ENCODE measurements around the gene STXBP5. TPM values are rescaled to one million over a fixed set of nuclear protein-coding genes. Genes with fewer than 3 reads are reported as not detected.
A peak's percentile ranks its signal among the peaks of the same experiment; 100 is the strongest.

The STXBP5 gene
- total RNA-seq, 4 donors from 2014 or later: 26.9 to 45.9 (median 29.3) TPM

GRCh38 chr6:147384737-147385710 is 180.8 kb downstream of the STXBP5 start:
- intact Hi-C loops (cut with DNase I): no loop called here
- no peak for DNase-seq
- no peak overlapping the region for H3K4me3 ChIP-seq (replicated peaks in 1 of 3)
- 91 to 94% methylated on average over 6 of the region's 6 CpGs for WGBS, 2 donors
- H3K27me3 ChIP-seq: no peaks in the 10 kb centered on the region
- no peak for TF ChIP-seq POLR2A (IDR thresholded peaks at IDR 0.05)
- no peak for TF ChIP-seq CTCF (IDR thresholded peaks at IDR 0.05)
- H3K4me1 ChIP-seq: no peaks in the 10 kb centered on the region
- no peaks in the 10 kb centered on the region for H3K9me3 ChIP-seq
- H3K27ac ChIP-seq: no peak overlapping the region
- peaks cover 0 to 11% of the 10 kb centered on the region in 2 donors for H3K36me3 ChIP-seq

- Histone ChIP-seq H3K36me3 (peaks cover 0 to 6% of the 10 kb centered on the region in 2 donors), H3K27ac (no peak overlapping the region), H3K4me3 (replicated peaks in 1 of 3) (no peak overlapping the region), H3K9me3 (no peaks in the 10 kb centered on the region), H3K4me1 (no peaks in the 10 kb centered on the region), H3K27me3 (no peaks in the 10 kb centered on the region)
- TF ChIP-seq POLR2A (IDR thresholded peaks at IDR 0.05): no peak
- TF ChIP-seq CTCF (IDR thresholded peaks at IDR 0.05): no peak
- DNase-seq: no peak
- 84 to 92% methylated on average over 1 of the region's 1 CpG for WGBS, 2 donors
- intact Hi-C loops (cut with DNase I): no loop called here
Measured at GRCh38 chr6:147389463-147389862, 185.2 kb downstream of the STXBP5 start.

DNA sequence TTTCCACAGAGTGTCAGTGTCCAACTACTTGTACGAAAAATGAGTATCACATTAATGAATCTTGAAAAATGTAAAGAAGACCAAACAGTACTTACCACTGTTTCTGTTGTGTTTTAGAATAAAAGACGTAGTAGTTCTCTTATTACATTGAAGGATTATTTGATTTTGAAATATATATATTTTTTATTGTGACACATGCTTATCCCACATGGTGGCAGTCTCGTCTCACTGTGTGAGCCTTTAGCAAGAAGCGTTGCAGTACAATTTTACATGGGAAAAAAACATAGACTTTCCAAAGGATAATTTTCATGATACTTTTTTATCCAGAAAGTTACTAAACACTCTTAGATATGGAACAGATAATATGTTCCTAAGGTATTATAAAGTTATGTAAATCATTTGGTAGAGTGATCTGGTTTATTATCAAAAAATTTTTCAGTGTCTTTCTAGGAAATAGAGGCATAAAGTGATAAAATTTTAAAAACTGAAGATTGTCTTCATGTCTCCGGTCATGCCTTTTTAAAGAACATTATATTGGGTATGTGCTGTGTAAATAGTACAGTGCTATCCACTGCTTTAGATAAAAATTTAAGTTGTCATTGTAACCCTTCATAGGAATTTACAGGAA is 186.8 kb downstream of the STXBP5 start:
- Histone ChIP-seq H3K9me3 (no peaks in the 10 kb centered on the region), H3K36me3 (peaks cover 0 to 3% of the 10 kb centered on the region in 2 donors), H3K4me3 (replicated peaks in 1 of 3) (no peak overlapping the region), H3K27ac (no peak overlapping the region), H3K4me1 (no peaks in the 10 kb centered on the region), H3K27me3 (no peaks in the 10 kb centered on the region)
- TF ChIP-seq POLR2A (IDR thresholded peaks at IDR 0.05): no peak
- TF ChIP-seq CTCF (IDR thresholded peaks at IDR 0.05): peak in 1 of 6 experiments; percentile 37
- no peak for DNase-seq
- intact Hi-C loops (cut with DNase I): no loop called here
- 64 to 69% methylated on average over 5 of the region's 5 CpGs for WGBS, 2 donors

- Histone ChIP-seq H3K27me3 (no peaks in the 10 kb centered on the region), H3K27ac (no peak overlapping the region), H3K4me3 (replicated peaks in 1 of 3) (no peak overlapping the region), H3K9me3 (no peaks in the 10 kb centered on the region), H3K36me3 (peaks cover 0 to 3% of the 10 kb centered on the region in 2 donors), H3K4me1 (no peaks in the 10 kb centered on the region)
- TF ChIP-seq POLR2A (IDR thresholded peaks at IDR 0.05) (no peak), CTCF (IDR thresholded peaks at IDR 0.05) (no peak)
- no peak for DNase-seq
- intact Hi-C loops (cut with DNase I): no loop called here
- 83 to 86% methylated on average over 8 of the region's 8 CpGs for WGBS, 2 donors
Measured at GRCh38 chr6:147392917-147393625, 188.9 kb downstream of the STXBP5 start.

Data from thyroid gland (tissue), 4 donors.